Measurements from ENCODE around the gene AZIN2.
A peak's percentile ranks its signal among the peaks of the same experiment; 100 is the strongest.
"Not testable (repeated sequence)": the region's sequence is repeated elsewhere in the genome, so short reads cannot be mapped to it uniquely, and the experiment has no call there.

AZIN2 gene

DNA sequence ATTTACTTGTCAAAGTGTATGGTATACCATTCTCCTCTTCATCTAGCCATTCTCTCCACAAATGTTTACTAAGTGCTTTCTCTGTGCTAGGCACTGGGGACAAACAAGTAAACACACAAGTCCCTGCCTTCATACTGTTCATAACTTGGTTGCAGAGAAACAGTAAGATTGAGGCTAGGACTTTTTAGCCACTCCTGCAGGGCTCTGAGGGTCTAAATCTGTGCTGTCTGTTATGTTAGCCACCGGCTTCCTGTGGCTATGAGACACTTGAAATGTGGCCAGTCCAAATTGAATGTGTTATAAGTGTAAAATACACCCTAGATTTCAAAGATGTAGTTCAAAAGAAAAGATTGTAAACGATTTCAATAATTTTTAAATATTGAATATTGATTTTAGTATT, 50.2 kb downstream of the AZIN2 start:
- no peak for DNase-seq

DNA sequence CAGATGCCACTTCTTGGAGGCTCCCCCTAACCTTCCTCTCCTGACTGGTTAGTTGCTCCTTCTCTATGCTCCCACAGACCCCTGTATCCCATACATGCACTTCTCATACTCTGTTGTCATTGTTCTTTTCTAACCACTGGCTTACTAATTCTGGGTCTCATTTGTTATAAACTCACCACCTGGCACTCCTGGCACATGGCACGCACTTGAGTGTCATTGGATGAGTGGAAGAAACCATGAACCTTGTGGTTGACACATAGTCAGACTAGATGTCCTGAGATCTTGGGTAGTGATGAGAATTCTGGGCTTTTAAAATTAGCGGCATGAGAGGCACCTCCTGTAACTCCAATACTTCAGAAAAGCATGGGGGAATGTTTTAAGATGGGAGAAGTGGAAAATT, 51.6 kb downstream of the AZIN2 start:
- no peak for DNase-seq

DNA sequence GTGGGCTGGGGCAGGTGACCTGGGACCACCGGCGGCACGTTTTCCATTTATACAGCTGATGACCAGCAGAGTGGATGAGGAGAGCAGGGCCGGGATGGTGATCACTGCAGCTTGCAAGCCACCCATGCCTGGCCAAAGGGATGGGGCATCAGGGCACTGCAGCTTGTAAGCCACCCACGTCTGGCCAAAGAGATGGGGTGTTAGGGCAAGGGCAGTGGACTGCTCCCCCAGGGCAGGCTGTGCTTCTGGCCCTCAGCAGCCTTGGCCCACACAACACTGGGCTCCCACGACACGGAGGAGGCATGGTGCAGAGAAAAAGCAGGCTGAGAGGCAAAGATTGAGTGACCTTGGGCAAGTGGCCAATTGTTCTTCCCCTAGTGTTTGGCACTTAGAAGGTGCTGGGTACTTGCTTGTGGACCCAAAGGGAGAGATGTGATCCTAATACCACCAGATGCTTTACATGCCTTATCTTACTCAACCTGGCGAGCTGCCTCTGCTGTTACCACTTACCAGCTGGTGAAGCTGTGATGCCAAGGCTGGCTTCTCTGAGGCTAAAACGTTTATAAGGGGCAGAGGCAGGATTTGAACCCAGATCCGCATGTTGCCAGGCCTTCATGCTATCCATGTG, 52.6 kb downstream of the AZIN2 start:
- DNase-seq, result no peak

DNA sequence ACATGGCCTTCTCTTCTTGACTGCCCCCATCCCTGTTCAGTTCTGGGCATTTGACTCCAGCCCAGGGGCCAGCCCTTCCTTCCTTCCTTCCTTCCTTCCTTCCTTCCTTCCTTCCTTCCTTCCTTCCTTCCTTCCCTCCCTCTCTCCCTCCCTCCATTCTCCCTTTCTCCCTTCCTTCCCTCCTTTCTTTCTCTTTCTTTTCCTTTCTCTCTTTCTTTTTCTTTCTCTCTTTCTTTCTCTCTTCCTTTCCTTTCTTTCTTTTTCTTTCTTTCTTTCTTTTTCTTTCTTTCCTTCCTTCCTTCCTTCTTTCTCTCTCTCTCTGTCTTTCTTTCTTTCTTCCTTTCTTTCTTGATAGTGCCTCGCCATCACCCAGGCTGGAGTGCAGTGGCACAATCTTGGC, 55.1 kb downstream of the AZIN2 start:
- not testable (repeated sequence) for DNase-seq

DNA sequence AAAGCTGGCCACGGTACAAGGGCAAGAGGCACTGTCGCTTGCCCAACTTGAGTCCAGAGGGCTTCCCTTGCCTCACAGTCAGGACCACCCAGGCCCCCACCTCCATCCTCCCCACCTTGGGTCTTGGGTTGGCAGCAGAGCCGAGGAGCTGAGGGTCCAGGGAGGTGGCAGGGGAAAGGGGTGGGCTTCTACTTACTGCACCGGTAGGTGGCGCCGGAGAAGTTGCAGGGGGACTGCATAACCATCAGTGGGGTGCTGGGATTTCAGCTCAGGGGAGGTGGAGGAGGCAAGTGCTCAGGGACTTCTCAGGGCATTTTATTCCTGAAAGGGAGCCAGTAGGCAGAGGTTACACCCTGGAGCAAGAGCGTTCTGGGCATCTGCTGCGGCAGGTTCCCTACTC, 56.8 kb downstream of the AZIN2 start:
- DNase-seq, result no peak

DNA sequence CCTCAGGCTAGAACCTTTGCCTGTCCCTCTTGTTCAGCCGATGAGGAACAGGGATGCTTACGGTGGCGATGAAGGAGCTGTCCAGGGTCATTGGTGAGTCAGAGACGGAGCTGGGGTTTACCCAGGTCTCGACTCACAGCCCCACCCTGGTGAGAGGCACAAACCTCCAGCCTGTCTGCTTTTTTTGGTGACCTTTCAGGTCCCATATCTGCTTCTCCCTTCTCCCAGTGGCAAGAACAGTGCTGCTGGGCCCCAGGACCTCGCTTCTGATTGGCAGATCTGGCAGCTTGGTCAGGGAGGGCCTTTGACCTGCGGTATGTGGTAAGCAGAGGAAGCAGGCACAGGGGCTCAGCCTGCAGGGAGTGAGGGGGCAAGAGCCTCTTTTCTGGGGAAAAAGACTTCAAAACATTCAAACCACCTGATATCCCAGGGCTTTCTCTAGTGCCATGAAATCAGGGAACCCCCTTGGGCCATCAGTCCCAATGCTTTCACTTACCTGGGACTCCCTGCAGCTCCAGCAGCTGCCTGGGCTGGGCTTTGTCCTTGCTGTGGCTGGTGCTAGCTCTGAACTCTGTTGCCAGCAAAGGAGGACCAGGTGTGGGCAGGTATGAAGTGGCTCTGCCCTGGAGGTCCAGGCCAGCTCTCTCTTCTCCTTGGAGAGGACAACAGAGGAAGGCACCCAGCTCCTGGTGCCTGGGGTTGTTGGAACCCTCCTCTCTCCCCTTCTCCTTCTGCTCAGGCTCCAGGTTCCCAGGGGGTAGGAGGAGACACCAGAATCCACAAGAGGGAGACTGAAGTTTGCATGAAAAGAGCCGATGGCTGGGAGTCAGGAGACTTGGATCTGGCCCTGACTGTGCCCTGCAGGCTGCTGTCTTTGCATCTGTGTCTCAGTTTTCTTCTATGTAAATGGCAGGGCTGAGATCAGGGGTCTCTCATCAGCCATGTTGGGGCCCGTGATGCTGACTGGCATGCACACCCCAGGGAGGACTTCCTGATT, 59.5 kb downstream of the AZIN2 start:
- no peak for DNase-seq

DNA sequence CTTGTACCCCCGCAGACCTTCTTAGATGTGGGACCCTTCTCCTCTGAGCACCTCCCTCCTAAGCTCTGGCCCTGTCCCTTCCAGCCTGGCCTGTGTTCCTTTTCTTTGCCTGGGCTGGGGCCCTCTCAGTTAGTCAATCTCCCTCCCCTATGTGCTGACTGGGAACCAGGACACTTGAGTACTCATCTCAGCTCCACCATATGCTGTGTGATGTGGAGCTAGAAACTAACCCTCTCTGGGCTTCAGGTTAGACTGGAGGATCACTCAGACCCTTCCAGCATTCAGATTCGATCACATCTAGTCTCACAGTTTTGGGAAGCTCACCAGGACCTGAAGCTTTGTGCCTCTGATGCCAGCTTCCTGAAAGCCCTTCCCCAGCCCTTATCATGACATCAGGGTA, 60.3 kb downstream of the AZIN2 start:
- DNase-seq, result no peak

DNA sequence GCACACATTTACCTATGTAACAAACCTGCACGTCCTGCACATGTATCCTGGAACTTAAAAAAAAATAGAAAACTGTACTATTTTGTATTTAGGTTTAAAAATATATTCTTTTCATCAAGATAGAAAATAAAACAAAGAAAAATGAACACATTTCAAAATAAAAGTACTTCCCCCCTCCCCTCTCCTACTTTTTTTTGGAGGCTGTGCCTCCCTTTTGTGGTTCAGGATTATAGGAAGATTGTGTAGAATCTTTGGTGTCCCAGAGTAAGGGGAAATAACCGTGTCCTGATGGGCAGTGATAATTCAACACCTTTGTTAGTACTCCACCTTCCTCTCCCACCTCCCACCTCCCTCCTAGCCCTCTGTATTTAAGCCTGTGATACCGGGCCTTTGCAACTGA, 60.8 kb downstream of the AZIN2 start:
- DNase-seq, result no peak

DNA sequence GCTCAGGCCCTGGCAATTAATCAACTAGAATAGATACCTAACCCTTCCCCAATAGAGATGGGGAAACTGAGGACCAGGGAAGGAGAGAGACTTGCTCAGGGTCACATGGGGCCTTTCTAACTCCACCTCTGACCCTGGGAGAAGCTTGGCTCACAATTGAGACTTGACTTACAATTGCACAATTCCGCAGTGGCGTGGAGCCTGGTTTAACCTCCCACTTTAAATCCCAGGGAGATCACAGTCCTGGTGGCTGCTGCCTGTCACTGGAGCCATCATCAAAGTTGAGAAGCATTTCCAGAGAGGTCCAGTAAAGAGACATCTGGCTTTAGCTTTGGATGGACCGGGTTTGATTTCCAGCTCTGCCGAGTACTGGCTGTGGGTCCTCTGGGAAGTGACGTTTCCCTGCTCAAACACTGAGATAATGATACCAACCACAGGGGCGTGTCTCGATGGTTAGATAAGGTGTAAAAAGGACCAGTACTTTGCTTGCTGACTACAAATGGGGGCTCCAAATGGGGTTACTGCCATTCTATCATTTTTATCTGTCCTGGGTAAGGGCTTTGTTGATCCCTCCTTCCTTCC, 61.6 kb downstream of the AZIN2 start:
- DNase-seq, result no peak

DNA sequence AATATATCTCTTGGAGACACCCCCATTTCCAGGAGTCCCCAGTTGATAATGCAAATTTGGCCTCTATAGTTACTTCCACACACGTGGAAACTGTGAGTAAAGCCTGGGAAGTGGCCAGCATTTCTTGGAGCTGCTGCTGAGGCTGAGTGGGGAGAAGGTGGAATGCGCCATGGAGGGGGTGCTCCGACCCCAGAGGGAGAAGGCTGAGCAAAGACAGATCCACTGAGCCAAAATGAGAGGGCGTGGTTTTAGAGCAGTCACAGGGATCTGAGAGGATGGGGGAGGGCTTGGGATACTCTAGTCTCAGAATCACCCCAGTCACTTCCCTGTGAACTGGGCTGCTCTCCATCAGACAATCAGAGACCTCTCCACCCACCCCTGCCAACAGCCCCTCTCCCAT, 62.2 kb downstream of the AZIN2 start:
- DNase-seq, result no peak

DNA sequence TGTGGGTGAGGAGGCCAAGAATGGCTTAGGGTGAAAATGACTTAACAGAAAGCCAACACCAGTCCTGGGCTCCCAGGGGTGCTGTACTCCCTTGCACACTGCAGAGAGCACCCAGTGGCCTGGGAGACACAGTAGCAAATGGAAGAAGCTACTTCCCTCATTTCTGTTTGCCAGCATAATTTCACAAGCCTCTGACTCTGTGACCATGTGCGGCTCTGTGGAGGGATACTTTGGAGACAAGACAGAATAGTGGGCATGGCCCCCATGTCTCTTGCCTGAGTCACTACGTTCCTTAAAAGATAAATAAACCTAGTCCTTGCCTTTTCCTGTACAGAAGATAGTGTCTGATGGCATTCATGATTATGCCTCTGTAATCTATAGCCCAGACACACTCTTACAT, 62.7 kb downstream of the AZIN2 start:
- DNase-seq, result no peak

DNA sequence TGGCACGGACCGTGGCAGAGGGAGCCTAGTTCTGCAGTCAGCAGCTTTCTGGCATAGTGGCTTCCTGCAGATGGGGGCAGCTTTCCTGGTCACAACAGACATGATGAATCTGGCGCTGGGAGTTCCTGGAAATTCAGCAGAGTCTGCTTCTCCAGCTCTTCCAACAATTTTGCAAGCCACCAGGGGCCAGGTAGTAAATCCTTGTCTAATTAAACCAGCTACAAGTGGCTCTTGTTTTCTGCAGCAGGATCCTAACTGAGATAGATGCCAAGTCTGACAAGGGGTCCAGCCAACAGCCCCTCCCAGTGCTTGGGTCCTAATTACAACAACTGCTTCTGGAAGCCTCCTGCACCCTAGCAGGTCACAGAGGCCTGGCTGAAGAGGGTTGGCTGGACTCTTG, 65.0 kb downstream of the AZIN2 start:
- DNase-seq, result no peak

DNA sequence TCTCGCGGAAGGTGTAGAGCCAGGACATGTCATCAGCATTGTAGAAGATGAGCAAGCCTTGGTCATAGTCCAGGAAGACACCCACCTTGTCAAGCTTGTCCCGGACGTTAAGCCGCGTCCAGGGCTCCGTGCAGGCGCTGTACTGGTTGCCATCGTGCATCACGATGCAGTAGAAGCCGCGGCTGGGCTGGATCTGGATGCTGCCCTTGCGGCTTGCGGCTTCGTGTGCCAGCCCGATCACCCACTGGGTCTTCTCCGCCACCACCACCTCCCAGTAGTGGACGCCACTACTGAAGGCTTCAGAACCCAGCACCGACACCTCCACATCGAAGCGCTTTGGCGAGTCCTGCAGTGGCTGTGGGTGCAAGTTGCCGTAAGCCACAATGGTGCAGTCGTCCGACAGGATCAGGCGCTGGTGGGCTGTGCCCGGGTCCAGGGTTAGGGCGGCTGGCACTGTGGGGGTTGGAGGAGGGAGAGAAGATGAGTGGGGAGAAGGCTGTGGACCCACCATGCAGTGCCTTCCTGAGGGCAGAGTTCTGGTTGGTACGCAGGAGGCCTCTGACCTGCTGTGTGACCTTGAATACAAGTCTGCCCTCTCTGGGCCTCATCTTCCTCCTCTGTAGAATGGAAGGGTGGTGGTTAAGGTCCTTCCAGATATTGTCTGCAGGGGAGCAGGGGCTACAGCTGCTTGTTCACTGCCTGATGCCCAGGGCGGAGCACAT, 66.5 kb downstream of the AZIN2 start:
- DNase-seq, result no peak

DNA sequence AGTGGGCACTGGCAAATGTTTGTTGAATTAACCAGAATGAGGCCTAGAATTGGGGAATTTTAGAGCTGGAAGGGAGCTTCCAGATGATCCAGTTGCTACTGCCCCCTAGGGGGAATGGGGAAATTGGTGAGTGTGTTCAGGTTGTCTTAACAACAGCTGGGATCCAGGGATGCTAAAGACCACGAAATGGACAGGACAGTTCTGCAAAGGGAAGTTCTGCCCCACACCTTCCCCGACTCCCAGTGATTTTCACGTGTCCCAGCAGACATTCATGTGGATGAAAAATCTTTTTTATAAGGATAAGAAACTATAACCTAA, 67.0 kb downstream of the AZIN2 start:
- no peak for DNase-seq

DNA sequence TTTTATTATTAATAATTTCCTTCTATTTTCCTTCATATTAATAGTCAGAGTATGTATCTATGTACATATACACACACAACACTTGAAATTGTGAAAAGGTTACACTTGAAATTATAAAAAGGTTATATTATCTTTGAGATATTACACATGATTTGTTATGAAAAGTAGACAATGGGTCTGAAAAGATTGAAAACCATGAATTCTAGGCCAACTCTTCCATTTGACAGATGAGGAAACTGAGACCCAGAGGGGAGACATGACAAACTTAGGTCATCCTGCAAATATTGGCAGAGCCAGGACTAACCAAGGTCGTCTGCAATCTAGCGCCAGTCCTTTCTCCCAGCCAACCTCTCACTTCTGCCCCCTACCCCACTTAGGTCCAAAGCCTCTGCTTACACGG, 67.7 kb downstream of the AZIN2 start:
- DNase-seq, result no peak

DNA sequence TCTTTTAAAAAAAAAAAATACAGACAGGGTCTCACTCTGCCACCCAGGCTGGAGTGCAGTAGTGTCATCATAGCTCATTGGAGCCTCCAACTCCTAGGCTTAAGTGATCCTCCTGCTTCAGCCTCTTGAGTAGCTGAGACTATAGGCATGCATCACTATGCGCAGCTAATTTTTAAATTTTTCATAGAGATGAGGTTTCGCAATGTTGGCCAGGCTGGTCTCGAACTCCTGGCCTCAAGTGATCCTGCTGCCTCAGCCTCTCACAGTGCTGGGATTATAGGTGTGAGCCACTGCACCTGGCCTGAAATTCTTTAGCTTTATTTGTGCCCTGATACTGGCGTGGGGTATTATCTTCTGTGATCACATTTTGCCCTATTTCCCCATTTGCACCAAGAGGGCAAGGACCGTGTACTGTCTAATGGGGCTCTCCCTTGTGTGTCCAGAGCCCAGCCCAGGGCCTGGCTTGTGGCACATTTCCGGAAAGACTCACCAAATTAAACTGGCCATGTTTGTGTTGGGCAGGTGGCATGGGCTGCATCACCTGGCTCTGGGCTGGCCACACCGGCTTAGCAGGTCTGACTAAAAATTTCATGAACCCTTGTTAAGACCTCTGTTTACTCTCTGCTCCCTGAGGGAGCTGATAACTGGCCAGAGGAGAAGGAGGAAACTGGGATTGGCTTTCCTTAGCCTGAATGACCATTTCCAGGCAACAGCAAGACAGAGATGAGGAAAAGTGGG, 68.7 kb downstream of the AZIN2 start:
- DNase-seq, result no peak

DNA sequence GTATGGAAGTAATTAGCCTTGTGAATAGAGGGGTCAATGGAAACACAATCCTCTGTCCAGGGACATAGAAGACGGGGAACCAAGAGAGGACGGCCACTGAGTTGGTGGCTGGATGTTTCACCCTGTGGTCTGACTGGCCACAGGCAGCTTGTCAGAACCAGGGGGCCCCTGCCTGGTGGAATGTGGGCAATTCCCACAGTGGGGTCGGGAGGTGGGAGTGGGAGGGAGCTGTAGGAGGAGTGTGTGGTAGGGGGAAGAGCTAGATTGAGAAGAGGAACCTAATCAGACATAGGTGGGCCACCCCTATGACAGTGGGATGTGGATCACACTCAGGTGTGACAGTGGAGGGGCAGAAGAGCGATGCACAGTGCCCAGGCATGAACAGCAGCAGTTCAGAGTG, 69.6 kb downstream of the AZIN2 start:
- no peak for DNase-seq

DNA sequence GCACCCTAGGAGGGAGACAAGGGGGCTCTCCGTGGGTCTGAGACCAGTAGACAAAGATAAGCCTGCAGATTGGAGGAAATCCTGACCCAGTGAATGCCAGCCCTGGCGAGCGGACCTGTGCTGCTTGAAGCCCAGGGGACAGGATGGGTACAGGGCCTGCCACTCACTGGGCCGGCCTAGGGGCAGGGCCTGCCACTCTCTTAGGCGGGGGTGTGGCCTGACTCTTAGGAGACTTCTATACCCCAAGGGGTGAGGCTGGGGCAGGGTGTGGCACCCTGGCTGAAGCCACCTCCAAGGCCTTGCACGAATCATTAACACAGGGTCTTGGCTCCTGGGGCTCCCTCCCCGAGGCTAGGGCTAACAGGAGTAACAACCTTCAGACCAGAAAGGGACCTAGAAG, 70.2 kb downstream of the AZIN2 start:
- no peak for DNase-seq

DNA sequence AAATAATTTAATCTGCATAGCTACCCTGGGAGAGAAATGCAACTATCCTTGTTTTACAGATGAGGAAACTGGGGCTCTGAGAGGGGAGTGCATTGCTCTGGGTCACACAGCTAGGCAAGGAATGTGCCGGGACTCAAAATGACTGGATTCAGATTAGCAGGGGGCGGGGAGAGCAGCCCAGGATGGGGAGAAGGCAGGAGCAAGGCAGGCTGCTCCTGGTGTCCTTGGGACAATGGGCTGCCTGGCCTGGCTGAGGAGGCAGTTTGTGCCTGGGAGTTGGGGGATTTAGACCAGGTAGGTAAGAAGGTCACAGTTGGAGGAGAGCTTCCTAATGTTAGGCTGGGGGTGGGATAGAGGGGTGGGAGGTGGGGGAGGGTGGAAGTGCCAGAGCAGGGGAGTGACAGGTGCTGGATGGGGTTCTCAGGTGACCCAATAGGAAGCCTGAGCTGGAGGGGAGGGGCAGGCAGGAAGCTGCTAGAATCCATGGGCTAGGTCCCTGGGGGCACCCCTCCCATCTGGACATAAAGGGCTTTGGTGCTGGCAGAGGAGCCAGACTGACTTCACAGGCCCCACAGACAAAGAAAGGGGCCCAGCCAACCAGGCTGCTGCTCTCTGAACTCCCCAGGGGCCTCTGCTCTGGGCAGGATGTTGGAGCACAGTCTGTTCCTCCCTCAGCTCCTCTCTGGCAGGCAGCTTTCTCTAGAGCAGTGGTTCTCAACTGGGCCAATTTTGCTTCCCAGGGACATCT, 71.9 kb downstream of the AZIN2 start:
- no peak for DNase-seq

DNA sequence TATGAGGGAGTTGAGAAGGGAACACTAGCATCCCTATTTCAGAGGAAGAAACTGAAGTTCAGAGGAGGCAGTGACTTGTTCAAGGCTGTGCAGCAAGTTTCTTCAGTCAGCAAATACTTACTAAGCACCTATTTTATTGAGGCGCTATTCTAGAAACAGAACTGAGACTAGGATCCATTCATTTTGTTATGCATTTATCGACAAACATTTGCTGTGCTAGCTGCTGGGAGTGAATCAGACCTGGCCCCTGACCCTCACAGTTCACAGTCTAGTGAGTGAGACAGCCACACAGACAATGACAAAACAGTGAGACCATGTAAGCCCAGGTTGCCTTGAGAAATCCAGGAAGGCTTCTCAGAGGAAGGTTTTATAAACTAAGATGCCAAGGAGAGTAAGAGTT, 72.7 kb downstream of the AZIN2 start:
- no peak for DNase-seq

DNA sequence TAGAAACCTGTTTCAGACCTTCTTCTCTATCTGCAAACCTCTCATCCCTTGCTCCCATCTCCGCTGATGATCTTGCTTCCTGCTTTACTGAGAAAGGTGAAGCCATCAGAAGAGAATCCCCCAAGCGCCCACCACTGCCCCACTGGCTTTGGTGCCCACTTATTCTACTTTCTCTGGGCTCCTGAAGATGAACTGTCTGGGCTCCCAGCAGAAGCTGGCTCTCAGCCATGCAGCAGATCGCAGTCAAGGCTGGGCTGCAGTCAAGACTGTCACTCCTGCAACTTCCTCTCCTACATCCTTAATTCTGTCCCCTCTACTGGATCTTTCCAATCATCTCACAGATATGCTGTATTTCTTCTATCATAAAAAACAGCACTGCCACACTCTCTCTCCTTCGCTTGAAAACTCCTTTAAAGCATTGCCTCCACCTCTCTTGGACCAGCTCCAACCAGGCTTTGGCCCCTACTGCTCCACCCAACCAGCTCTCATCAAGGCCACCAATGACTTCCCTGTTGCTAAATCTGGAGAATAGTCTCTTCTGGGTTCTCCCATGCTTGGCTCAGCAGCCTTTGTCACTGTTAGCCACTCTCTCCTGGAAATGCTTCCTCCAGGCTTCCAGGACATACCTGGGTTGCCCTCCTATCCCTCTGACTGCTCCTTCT, 75.1 kb downstream of the AZIN2 start:
- DNase-seq, result peak; percentile 5

DNA sequence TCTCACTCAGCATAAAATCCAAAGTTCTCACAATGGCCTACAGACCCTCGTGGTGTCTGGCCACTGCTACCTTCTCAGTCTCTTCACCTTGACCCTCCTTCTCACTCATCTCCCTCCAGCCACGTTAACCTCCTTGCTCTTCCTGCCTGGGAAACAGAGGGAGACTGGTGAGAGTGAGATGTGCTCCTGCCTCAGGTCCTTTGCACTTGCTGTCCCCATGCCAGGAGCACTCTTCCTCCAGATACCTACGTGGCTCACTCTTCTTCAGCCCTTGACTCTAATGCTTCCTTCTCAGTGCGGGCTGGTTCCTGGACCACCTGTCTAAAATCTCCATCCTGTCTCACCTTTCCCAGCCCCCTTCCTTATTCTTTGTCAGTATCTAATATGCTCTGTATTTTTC, 76.2 kb downstream of the AZIN2 start:
- no peak for DNase-seq

All from NCI-H2029 treated with DMSO at 0.1 percent for 48 hours (cell line).